HTERT RPE-1 (cell line): ENCODE measurements around the gene USP30.
"Not testable (repeated sequence)": the region's sequence is repeated elsewhere in the genome, so short reads cannot be mapped to it uniquely, and the experiment has no call there.

Source experiments
- in situ Hi-C: fragments of 300-500 bp; cut with MboI; formaldehyde crosslinking; loops from 4 replicates; pipeline ENCODE4 v1.14.3; 2020; ENCODE audit warnings: low sequenced_read_pairs

USP30 gene, protein sequence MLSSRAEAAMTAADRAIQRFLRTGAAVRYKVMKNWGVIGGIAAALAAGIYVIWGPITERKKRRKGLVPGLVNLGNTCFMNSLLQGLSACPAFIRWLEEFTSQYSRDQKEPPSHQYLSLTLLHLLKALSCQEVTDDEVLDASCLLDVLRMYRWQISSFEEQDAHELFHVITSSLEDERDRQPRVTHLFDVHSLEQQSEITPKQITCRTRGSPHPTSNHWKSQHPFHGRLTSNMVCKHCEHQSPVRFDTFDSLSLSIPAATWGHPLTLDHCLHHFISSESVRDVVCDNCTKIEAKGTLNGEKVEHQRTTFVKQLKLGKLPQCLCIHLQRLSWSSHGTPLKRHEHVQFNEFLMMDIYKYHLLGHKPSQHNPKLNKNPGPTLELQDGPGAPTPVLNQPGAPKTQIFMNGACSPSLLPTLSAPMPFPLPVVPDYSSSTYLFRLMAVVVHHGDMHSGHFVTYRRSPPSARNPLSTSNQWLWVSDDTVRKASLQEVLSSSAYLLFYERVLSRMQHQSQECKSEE

DNA sequence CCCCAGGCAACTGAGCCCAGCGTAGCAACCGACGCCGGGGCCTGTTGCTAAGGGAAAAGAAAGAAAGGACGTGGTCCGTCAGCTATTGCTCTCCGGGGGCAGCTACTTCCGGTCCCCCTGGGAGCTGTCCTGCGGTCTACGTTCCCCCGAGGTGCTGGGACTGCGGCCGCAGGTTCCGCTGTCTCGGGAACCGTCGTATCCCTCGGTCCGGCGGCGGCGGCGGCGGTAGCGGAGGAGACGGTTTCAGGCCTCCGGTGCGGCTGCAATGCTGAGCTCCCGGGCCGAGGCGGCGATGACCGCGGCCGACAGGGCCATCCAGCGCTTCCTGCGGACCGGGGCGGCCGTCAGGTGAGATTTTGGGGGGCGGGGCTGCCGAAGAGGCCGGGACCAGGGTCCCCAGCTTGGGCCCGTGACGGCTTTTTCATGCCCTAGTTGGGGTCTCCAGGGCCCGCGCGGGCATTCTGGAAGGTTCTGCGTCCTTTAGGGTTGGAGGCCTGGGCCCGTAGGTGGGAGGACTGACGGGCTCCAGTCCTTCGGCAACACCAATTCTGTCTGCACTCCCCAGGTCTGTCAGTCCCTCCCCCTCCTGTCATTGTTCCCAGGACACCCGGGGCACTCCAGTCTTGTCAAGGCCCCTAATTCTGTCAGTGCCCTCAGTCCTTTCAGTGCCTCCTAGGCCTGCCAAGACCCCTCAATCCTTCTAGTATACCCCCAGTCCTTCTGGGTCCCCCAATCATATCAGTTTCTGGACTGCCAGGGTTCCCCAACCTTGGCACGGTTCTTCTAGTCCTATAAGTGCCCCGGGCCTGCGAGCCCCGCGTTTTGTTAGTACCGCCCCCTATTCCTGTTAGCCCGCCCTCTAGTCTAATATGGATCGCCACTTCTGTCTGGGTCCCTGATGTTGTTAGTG is at the start of gene USP30:
Gene USP30, plus strand, starts transcription at position 163 of the 910 bp plus-strand sequence. Its CDS starts 103 bp downstream, at position 266.
- in situ Hi-C loops, result no loop called here

DNA sequence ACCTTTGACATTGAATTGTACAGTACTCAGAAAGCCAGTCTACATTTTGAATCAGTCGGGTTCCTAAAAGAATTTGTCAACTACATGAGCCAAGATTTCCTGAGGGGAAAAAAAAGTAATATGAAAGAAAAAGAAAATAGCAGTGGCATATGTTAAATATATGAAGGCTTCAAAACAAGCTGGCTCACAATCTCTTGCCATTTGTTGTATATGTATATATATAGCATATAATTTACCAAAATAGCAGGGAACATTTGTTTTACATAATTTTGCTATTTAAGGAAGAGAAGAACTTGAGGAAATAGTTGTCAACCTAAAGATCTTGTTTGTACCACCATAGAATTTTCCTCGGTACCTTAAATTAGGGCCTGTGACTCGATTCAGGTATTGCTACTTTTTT is 48.4 kb upstream of the USP30 start:
- in situ Hi-C loops, result no loop called here

DNA sequence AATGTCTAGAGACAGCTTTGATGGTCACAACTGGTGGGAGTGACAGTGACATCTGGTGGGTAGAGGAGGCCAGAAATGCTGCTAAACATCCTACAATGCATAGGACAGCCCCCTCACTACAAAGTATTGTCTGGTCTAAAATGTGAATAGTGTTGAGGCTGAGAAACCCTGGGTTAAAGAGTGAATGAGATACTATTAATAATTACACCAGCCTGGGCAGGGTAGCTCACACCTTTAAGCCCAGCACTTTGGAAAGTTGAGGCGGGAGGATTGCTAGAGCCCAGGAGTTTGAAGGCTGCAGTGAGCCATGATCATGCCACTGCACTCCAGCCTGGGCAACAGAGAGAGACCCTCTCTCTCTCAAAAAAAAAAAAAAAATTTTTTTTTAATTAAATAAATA is 42.6 kb upstream of the USP30 start:
- in situ Hi-C loops, result no loop called here

DNA sequence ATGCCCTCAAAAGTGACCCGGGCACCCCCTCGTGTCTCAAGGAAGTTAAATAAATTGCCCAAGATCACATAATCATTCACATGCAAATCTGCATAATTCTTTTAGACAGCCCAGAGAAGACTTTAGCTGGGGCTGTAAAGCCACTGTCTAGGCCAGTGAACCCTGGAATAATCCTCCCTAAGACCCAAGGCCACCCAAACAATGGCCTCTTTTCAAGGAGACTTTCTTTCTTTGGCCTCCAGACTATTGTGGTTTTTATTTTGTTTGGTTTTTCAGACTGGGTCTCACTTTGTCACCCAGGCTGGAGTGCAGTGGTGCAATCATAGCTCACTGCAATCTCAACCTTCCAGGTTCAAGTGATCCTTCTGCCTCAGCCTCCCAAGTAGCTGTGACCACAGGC is 42.1 kb upstream of the USP30 start:
- in situ Hi-C loops, result no loop called here

DNA sequence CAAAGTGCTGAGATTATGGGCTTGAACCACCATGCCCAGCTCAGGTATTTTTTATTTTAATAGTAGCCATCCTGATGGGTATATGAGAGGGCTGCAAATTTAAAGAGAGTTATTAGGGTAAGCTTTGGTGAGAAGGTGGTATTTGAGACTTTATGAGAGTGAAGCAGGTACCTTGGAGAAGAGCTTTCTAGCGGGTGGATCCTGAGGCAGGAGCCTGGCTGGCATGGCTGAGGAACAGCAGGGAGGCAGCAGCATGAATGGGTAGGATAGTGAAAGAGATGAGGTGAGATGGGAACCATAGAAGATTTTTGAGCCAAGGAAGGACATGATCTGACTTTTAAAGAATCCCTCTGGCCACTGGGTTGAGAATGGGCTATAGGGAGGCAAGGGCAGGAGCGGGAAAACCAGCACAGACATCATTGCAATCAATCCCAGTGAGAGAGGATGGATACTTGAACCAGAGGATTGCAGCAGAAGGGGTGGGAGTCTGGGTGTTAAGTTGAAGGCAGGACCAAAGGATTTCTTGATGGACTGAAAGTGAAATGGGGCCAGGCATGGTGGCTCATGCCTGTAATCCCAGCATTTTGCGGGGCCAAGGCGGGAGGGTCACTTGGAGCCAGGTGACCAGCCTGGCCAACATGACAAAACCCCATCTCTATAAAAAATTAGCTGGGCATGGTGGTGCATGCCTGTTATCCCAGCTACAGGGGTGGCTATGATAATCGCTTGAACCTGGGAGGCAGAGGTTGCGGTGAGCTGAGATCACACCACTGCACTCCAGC is 37.2 kb upstream of the USP30 start:
- in situ Hi-C loops, result no loop called here

DNA sequence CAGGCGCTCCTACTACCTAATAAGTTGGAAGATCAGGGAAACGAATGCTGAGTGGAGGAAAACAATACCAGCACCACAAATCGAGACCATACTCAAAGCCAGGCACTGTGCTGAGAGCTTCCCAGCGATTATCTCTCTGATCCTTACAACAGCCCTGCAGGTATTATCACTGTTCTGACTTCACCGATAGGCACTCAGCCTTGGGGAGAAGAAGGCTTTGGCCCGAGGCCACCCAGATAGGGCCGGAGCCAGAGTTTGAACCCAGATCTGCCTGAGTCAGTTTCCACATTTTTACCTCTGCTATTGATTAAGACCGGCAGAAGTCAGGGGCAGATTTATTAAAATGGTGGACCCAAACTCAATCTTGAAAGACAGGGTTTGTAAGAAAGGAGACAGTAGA is 36.4 kb upstream of the USP30 start:
- in situ Hi-C loops, result no loop called here

DNA sequence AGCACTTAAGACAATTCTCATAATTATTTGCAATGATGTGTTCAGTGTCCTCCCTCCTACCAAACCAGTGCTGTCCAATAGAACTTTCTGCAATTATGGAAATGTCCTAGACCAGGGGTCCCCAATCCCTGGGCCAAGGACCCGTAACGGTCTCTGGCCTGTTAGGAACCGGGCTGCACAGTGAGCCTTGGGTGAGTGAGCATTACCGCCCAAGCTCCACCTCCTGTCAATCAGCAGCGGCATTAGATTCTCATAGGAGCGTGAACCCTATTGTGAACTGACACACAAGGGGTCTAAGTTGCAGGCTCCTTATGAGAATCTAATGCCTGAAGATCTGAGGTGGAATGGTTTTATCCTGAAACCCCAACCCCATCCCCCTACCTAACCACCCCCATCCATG is 35.4 kb upstream of the USP30 start:
- in situ Hi-C loops, result no loop called here

DNA sequence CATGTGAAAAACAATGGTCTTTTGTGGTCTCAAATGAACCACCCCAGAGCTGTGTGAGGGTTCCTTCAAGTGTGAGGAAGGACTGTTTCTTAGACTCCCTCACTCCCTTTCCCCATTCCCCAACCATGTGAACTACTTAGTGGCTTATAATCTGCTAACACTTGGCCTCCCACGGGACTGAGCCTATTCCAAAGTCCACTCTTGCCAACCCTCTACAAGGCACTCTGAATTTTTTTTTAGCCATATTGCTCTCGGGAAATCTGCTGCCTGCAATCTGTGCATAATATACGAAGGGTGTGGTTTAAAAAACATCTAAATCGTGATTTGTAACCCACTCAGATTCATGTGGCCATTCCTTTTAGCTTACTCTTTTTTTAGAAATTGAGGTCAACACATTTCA is 34.1 kb upstream of the USP30 start:
- in situ Hi-C loops, result no loop called here

DNA sequence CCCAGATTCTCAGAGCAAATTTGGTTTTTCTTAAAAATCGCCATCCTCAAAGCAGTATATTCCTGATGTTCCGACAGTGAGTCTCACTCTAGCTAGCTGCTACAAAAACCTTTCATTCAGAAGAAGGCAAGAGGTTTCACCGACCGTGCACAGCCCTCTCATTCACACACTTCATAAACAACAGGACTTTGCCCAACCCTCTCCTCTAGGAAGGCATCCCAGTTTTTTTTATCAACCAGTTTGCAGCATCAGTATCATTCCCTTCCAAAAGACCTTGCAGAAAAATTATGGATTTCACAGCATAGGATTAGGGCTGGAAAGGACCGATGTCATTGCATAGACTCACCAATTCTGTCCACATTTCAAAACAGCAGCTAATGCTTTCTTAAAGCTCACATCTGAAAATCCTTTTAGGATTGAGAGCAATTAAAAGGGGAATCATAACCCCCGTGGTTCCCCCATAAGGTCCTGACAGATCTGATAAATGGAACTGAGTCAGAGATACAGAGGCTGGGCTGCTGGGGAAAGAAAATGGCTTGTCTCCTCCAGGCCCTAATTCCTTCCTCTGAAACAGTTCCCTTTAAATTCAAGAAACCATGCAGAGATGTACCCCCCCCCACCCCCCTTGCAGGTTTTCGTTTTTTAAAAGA is 32.1 kb upstream of the USP30 start:
- in situ Hi-C loops, result no loop called here

DNA sequence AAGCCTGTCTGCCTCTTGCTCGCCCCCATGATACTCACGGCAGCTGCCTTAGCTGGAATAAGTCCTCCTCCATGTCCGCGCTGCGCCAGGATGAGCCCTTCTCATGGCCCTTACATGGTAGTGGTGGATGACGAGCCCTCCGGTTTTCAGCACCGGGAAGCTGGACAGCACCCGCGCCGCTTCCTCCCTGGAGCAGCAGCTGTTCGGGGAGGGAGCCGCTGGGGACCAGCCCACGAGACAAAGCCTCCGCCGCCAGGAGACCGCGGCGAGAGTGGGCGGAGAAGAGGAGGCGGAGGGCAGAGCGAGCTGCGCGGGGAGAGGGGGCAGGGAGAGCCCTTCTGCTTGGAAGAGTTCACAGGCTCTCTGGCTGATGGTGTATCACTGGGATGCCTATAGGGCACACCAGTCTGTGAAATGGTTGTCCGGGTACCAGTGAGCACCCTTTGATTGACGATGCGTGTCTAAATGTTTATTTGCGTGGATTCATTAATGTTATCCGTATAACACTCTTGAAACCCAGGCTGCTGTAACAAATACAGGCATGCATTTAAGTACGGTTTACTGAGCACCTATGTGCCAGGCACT is 31.5 kb upstream of the USP30 start, which contains the start of gene SVOP:
Gene SVOP, minus strand, starts transcription at position 273 of the 585 bp plus-strand sequence. Its CDS starts 200 bp downstream, at position 73.
- in situ Hi-C loops, result no loop called here

DNA sequence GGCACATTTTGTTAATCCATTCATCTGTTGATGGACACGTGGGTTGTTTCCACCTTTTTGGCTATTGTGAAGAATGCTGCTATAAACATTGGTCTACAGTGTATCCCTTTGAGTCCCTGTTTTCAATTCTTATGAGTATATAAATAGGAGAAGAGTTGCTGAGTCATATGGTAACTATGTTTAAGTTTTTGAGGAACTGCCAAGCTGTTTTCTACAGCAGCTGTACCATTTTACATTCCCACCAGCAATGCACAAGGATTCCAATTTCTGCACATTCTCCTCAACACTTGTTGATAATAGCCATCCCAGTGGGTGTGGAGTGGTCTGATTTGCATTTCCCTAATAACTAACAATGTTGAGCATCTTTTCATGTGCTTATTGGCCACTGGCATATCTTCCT is 24.6 kb upstream of the USP30 start:
- in situ Hi-C loops, result no loop called here

DNA sequence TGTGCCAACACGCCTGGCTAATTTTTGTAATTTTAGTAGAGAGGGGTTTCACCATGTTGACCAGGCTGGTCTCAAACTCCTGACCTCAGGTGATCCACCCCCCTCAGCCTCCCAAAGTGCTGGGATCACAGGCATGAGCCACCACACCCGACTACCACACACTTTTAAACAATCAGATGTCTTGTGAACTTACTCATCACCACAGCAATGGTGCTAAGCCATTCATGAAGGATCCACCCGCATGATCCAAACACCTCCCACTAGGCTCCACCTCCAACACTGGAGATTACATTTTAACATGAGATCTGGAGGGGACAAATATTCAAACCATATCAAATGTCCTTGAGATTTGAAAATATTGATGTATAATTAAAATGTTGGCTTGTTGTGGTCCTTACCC is 23.8 kb upstream of the USP30 start:
- in situ Hi-C loops, result not testable (repeated sequence)

DNA sequence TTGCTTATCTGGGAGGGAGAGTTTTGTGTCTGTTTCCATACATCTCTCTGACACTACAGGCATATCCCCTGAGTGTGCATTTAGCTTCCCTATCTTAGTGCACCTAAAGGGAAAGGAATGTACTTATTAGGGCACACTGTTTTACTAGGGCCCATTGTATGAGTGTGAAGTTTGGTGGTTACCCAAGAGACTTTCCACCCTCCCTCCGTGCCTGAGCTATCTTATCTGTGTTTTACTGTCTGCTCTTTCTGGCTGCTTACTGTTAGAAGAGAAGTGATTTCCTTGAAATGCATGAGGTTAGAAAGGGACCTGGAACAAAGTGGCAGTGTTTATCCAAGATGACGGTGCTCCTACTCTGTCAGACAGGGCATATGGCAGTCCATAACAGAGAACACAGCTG is 23.0 kb upstream of the USP30 start:
- in situ Hi-C loops, result no loop called here

DNA sequence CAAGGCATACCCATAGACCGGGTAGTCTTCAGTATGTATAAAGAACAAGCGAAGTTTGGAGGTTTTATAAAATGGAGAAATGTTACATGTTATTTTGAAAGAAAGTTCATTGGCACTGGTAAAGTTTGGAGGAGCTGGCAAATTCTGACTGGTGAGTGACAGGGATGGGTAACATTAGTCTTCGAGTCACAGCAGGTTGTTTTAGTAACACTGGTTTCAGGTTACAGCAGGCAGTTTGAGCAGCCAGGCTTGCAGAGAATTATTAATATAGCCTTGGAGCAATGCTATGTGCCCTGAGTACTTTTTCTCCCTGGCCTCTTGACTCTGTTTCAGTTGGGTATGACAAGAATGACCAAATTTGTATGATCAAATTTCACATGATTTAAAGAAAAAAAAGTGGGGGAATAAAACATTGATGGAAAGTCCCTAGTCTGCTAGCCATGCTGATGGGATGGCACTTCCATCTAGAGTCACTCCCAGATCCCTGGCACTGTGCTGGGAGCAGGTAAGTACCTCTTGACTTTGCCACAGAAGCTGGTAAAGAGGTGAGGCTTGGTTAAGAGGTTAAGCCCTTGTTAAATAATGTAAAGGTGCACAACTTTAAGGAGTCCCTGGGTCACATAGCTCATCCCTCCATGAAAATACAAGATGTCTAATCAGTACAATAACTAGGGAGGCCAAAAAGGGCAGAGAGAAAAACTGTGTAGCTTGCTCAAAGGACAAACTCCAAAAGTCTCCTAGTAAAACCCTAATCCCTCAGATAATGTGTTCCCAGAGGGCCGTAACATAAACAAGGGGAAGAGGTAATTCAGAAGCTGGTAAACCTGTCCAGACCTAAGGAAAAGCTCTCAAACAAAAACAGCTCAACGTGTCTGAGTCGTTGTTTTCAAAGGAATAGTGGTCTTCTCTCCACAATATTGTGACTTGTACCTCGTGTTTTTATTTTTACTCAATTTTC is 18.9 kb upstream of the USP30 start:
- in situ Hi-C loops, result no loop called here

DNA sequence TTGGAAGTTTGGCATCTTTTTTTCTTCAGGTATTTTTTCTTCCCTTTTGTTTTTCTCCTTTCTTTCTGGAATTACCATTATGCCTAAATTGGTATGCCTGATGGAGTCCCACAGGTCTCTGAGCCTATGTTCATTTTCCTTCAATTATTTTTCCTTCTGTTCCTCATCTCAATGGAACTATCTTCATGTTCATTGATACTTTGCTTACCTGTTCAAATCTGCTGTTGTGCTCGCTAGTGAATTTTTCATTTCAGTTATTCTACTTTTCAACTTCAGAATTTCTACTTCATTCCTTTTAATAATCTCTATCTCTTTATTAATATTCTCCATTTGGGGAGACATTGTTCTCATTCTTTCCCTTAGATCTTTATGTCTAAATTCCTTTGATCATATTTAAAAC is 15.4 kb upstream of the USP30 start:
- in situ Hi-C loops, result no loop called here

DNA sequence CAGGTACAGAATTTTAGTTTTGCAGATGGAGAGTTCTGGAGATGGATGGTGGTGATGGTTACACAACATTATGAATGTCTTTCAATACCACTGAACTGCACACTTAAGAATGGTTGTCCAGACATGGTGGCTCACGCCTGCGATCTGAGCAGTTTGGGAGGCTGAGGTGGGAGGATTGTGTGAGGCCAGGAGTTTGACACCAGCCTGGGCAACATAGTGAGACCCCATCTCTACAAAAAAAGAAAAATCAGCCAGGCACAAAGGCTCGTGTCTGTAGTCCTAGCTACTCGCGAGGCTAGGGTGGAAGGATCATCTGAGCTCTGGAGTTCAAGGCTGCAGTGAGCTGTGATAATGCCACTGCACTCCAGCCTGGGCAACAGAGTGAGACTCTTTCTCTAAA is 8.1 kb upstream of the USP30 start:
- in situ Hi-C loops, result no loop called here

DNA sequence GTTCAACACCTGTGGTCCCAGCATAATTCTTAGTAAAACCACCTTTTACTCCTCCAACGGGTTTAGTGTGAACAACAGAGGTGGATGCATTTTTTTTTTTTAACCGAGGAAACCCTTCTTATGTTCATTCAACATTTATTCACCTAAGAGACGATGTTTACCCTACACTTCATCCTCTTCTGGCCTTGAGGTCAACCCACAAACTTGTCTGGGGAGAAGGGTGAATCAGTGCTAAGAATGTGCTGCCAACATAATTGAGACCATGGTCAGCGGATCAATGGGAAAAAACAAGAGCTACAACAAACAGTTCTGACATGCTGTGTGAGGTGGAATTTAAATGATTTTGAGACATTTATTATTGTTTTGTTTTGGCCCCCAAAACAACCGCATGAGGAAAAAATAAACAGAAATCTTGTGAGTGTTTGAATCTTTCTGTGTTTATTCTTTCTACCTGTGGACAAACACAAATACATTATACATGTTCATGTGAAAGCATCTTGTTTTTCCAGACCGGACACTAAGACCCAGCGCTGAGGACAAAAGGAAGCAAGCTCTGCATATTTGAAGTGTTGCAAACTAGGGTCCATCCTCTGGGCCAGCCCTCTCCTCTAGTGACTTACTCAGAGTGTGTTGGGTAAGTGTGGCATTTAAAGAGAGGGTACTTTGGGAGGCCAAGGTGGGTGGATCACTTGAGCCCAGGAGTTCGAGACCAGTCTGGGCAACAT is 5.1 kb upstream of the USP30 start:
- in situ Hi-C loops, result no loop called here

DNA sequence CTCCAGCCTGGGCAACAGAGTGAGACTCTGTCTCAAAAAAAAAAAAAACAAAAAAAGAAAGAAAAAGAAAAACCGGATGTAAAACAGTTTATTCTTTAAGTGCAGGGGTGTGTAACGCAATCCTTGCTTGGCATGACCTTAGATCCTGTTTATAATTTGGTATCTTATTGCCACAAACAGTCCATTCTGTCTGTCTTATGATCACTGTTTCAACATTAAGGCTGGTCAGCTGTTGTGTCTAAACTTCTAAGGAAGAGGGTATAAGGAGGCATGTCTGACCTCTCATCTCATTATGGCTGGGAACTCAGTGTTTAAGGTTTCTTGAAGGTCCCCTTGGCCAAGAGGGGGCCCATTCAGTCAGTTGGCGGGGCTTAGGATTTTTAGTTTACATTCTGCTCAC is 3.7 kb upstream of the USP30 start:
- in situ Hi-C loops, result not testable (repeated sequence)
